SK-N-SH (cell line): Measurements from ENCODE around the gene FAM120B. TPM values are rescaled to one million over a fixed set of nuclear protein-coding genes. Genes with fewer than 3 reads are reported as not detected.

Source experiments
- CTCF ChIA-PET: fragments of 300-600, 350-600 bp; formaldehyde crosslinking; extraction: SDS; loops from one replicate; lab custom pipeline; 2021; lab: Yijun Ruan, JAX
- POLR2A ChIA-PET: fragments of 350-600 bp; sonication (Branson Sonifier 250); formaldehyde crosslinking; extraction: SDS; loops from one replicate; lab custom pipeline; 2020; ENCODE audit warnings: antibody characterized with exemption, inconsistent platforms; lab: Yijun Ruan, JAX
- DNase-seq: peaks from one replicate; pipeline ENCODE4 v3.0.0; 2012
- H2AFZ ChIP-seq: fragments of 200-600 bp; sonication (generic); 2 replicates; pipeline ENCODE4 v1.8.1; 2016; ENCODE audit warnings: antibody characterized with exemption, mild to moderate bottlenecking, low read depth
- H3F3A ChIP-seq: fragments of 200-600 bp; sonication (generic); replicated peaks from 2 replicates; pipeline ENCODE3; 2016; ENCODE audit warnings: antibody characterized with exemption, mild to moderate bottlenecking; ENCODE audit not compliant: insufficient read depth
- H3K27ac ChIP-seq, 2 experiments: fragments of 200-500 bp in 1 of 2; fragments of 200-600 bp in 1 of 2; sonication (Bioruptor generic) in 1 of 2; sonication (generic), shearing (Covaris generic) in 1 of 2; 2 replicates each; pipeline versions ENCODE4 v1.5.1 to v1.6.1; 2014 to 2016; ENCODE audit warnings: low read depth in 2 of 2, inconsistent platforms in 1 of 2, low read length in 1 of 2, mild to moderate bottlenecking in 1 of 2, mixed read lengths in 1 of 2
- H3K27me3 ChIP-seq: fragments of 200-600 bp; sonication (generic), shearing (Covaris generic); 2 replicates; pipeline ENCODE4 v1.6.1; 2016; ENCODE audit warnings: mixed run types; ENCODE audit not compliant: insufficient read depth
- H3K36me3 ChIP-seq, 2 experiments: fragments of 200-500 bp in 1 of 2; fragments of 200-600 bp in 1 of 2; sonication (Bioruptor generic) in 1 of 2; sonication (generic) in 1 of 2; replicated peaks in 1 of 2; 2 replicates each; pipeline versions ENCODE3 to v1.5.1; 2014 to 2016; ENCODE audit warnings: low read length in 1 of 2, mild to moderate bottlenecking in 1 of 2; ENCODE audit not compliant: insufficient read depth in 2 of 2, control insufficient read depth in 1 of 2
- H3K4me1 ChIP-seq, 2 experiments: fragments of 200-500 bp in 1 of 2; fragments of 200-600 bp in 1 of 2; sonication (Bioruptor generic) in 1 of 2; sonication (generic), shearing (Covaris generic) in 1 of 2; 2 replicates each; pipeline versions ENCODE4 v1.5.1 to v1.6.1; 2014 to 2016; ENCODE audit warnings: low read depth in 1 of 2, low read length in 1 of 2, mixed run types in 1 of 2; ENCODE audit not compliant: insufficient read depth in 2 of 2, control insufficient read depth in 1 of 2
- H3K4me2 ChIP-seq: fragments of 200-600 bp; sonication (generic), shearing (Covaris generic); 2 replicates; pipeline ENCODE4 v1.6.1; 2017; ENCODE audit warnings: mixed run types
- H3K4me3 ChIP-seq, 2 experiments: fragments of 200-500 bp in 1 of 2; fragments of 200-600 bp in 1 of 2; sonication (Bioruptor generic) in 1 of 2; sonication (generic), shearing (Covaris generic) in 1 of 2; 2 replicates each; pipeline versions ENCODE4 v1.5.1 to v1.8.1; 2014 to 2016; ENCODE audit warnings: low read depth in 2 of 2, inconsistent platforms in 1 of 2, low read length in 1 of 2, mild to moderate bottlenecking in 1 of 2, mixed read lengths in 1 of 2, moderate library complexity in 1 of 2
- H3K79me2 ChIP-seq: fragments of 200-600 bp; sonication (generic); 2 replicates; pipeline ENCODE4 v1.8.1; 2017; ENCODE audit warnings: mild to moderate bottlenecking; ENCODE audit not compliant: insufficient read depth
- H3K9ac ChIP-seq: fragments of 200-600 bp; sonication (generic); 2 replicates; pipeline ENCODE4 v1.6.1; 2017; ENCODE audit warnings: mixed run types
- H3K9me2 ChIP-seq: fragments of 200-600 bp; sonication (generic); 2 replicates; pipeline ENCODE4 v1.6.1; 2017; ENCODE audit warnings: mixed run types
- H3K9me3 ChIP-seq: fragments of 200-600 bp; sonication (generic); 2 replicates; pipeline ENCODE4 v1.6.1; 2017; ENCODE audit warnings: mixed run types, mild to moderate bottlenecking, moderate library complexity
- H4K20me1 ChIP-seq: fragments of 200-600 bp; sonication (generic); 2 replicates; pipeline ENCODE4 v1.6.1; 2017; ENCODE audit warnings: mild to moderate bottlenecking, mixed run types; ENCODE audit not compliant: insufficient read depth
- ELF1 ChIP-seq: IDR thresholded peaks from 2 replicates; pipeline ENCODE4 v1.4.0; 2012
- EZH2phosphoT487 ChIP-seq: fragments of 200-600 bp; sonication (generic); IDR thresholded peaks from 2 replicates; pipeline ENCODE4 v1.6.1; 2017; ENCODE audit warnings: low read depth, mixed run types, mild to moderate bottlenecking, antibody characterized with exemption, moderate library complexity, borderline replicate concordance
- FOSL2 ChIP-seq: IDR thresholded peaks from 2 replicates; pipeline ENCODE4 v1.4.0; 2012; ENCODE audit warnings: low read depth, mild to moderate bottlenecking, moderate library complexity, borderline replicate concordance
- FOXJ3 ChIP-seq: sonication (generic); formaldehyde crosslinking; IDR thresholded peaks from 2 replicates; pipeline ENCODE4 v1.5.1; 2020; ENCODE audit warnings: mild to moderate bottlenecking, missing genetic modification reagents
- FOXM1 ChIP-seq: IDR thresholded peaks from 2 replicates; pipeline ENCODE4 v1.4.0; 2012; ENCODE audit warnings: low read depth, mild to moderate bottlenecking
- GABPA ChIP-seq: IDR thresholded peaks from 2 replicates; pipeline ENCODE4 v1.4.0; 2012; ENCODE audit warnings: low read depth, mild to moderate bottlenecking
- MXI1 ChIP-seq: IDR thresholded peaks from 2 replicates; pipeline ENCODE4 v1.6.1; 2012; ENCODE audit warnings: mild to moderate bottlenecking, low read depth, low read length, improper control_type of control experiment
- RAD21 ChIP-seq: IDR thresholded peaks from 2 replicates; pipeline ENCODE4 v1.6.1; 2012; ENCODE audit warnings: mild to moderate bottlenecking, low read length
- RFX5 ChIP-seq: IDR thresholded peaks from 2 replicates; pipeline ENCODE4 v1.6.1; 2012; ENCODE audit warnings: mild to moderate bottlenecking, improper control_type of control experiment, low read length
- SMC3 ChIP-seq: IDR thresholded peaks from 2 replicates; pipeline ENCODE4 v1.6.1; 2012; ENCODE audit warnings: low read depth, low read length, improper control_type of control experiment
- TAF1 ChIP-seq: IDR thresholded peaks from 2 replicates; pipeline ENCODE4 v1.6.1; 2012; ENCODE audit warnings: low read depth, mild to moderate bottlenecking, low read length, moderate library complexity, borderline replicate concordance
- TCF12 ChIP-seq: IDR thresholded peaks from 2 replicates; pipeline ENCODE4 v1.4.0; 2012
- YY1 ChIP-seq: IDR thresholded peaks from 2 replicates; pipeline ENCODE4 v1.4.0; 2012; ENCODE audit warnings: low read depth, mild to moderate bottlenecking
- WGBS: methylation state at CpG from one replicate; pipeline ENCODE4 v1.1.6; 2017; ENCODE audit warnings: low lambda C conversion rate; 5-methylcytosine and 5-hydroxymethylcytosine counted together
- polyA plus RNA-seq, 3 experiments: library from polyadenylated mRNA; depleted of rRNA; stranded (reverse); fragments of >200 nt; gene quantifications; 2 replicates each; pipeline ENCODE4 v1.2.3, GENCODE V29; 2012
- TF ChIP-seq, protein P1 (sequence below): fragments of 200-600 bp; sonication (generic); IDR thresholded peaks from 2 replicates; pipeline ENCODE4 v1.6.1; 2017; ENCODE audit warnings: antibody characterized with exemption, mild to moderate bottlenecking, moderate library complexity
- TF ChIP-seq, protein P2 (sequence below): IDR thresholded peaks from 2 replicates; pipeline ENCODE4 v1.4.0; 2012; ENCODE audit warnings: low read depth, borderline replicate concordance

Gene FAM120B
- polyA plus RNA-seq, 1 of the 3 experiments (the other 2 are of a cell fraction) = 7.7 TPM

DNA sequence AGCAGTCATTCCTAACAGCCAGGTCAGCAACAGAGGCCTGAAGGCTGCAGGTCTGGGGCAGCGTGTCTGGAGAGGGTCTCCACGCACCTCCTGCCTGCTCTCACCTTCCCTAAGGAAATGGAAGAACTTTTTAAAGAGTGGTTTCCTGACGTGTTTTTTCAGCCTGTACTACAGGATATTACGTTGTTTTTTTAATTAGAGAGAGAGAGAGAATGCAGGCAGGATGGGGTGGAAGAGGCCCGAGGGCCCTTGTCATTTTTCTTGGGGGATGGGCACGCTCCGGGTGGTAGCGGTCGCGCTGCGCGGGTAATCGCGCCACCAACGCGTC lies 17.7 kb upstream of the FAM120B start:
- Histone ChIP-seq H3K79me2 (no peaks in the 10 kb centered on the region), H3K36me3 (no peaks in the 10 kb centered on the region), H3K9me3 (no peaks in the 10 kb centered on the region), H3K27ac (no peak overlapping the region), H3F3A (peaks cover 5% of the 10 kb centered on the region), H2AFZ (no peak overlapping the region), H3K4me2 (no peak overlapping the region), H3K4me3 (no peak overlapping the region), H3K9me2 (no peaks in the 10 kb centered on the region), H3K4me1 (peaks cover 0 to 34% of the 10 kb centered on the region in 2 experiments; a peak in 2 of 4 replicates), H4K20me1 (no peaks in the 10 kb centered on the region), H3K9ac (no peak overlapping the region), H3K27me3 (peaks cover 69% of the 10 kb centered on the region)
- 20% methylated on average over 16 of the region's 16 CpGs for WGBS
- DNase-seq = no peak
- no peak for TF ChIP-seq TCF12
- TF ChIP-seq EZH2phosphoT487 = no peak
- TF ChIP-seq RFX5 = no peak
- TF ChIP-seq MXI1 = no peak
- TF ChIP-seq ELF1 = no peak
- TF ChIP-seq, protein P1, sequence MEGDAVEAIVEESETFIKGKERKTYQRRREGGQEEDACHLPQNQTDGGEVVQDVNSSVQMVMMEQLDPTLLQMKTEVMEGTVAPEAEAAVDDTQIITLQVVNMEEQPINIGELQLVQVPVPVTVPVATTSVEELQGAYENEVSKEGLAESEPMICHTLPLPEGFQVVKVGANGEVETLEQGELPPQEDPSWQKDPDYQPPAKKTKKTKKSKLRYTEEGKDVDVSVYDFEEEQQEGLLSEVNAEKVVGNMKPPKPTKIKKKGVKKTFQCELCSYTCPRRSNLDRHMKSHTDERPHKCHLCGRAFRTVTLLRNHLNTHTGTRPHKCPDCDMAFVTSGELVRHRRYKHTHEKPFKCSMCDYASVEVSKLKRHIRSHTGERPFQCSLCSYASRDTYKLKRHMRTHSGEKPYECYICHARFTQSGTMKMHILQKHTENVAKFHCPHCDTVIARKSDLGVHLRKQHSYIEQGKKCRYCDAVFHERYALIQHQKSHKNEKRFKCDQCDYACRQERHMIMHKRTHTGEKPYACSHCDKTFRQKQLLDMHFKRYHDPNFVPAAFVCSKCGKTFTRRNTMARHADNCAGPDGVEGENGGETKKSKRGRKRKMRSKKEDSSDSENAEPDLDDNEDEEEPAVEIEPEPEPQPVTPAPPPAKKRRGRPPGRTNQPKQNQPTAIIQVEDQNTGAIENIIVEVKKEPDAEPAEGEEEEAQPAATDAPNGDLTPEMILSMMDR = no peak
- no peak for TF ChIP-seq FOSL2
- TF ChIP-seq RAD21 = no peak
- TF ChIP-seq TAF1 = no peak
- no peak for TF ChIP-seq YY1
- no peak for TF ChIP-seq GABPA
- TF ChIP-seq FOXM1 = no peak
- TF ChIP-seq, protein P2, sequence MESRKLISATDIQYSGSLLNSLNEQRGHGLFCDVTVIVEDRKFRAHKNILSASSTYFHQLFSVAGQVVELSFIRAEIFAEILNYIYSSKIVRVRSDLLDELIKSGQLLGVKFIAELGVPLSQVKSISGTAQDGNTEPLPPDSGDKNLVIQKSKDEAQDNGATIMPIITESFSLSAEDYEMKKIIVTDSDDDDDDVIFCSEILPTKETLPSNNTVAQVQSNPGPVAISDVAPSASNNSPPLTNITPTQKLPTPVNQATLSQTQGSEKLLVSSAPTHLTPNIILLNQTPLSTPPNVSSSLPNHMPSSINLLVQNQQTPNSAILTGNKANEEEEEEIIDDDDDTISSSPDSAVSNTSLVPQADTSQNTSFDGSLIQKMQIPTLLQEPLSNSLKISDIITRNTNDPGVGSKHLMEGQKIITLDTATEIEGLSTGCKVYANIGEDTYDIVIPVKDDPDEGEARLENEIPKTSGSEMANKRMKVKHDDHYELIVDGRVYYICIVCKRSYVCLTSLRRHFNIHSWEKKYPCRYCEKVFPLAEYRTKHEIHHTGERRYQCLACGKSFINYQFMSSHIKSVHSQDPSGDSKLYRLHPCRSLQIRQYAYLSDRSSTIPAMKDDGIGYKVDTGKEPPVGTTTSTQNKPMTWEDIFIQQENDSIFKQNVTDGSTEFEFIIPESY = no peak
- TF ChIP-seq SMC3 = no peak
- TF ChIP-seq FOXJ3 (CRISPR knock-in tag) = no peak
- ChIA-PET POLR2A (no interaction called here), CTCF (interaction anchor here (0.5 to 4.7 kb wide), 4 partner anchors 16 to 451 kb away, joined by 3 to 27 read pairs (median 4); no protein-coding TSS in a partner anchor)
